ENCODE results near the gene SLFN12.

- TF ChIP-seq, protein P1, sequence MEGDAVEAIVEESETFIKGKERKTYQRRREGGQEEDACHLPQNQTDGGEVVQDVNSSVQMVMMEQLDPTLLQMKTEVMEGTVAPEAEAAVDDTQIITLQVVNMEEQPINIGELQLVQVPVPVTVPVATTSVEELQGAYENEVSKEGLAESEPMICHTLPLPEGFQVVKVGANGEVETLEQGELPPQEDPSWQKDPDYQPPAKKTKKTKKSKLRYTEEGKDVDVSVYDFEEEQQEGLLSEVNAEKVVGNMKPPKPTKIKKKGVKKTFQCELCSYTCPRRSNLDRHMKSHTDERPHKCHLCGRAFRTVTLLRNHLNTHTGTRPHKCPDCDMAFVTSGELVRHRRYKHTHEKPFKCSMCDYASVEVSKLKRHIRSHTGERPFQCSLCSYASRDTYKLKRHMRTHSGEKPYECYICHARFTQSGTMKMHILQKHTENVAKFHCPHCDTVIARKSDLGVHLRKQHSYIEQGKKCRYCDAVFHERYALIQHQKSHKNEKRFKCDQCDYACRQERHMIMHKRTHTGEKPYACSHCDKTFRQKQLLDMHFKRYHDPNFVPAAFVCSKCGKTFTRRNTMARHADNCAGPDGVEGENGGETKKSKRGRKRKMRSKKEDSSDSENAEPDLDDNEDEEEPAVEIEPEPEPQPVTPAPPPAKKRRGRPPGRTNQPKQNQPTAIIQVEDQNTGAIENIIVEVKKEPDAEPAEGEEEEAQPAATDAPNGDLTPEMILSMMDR (IDR thresholded peaks at IDR 0.05) = no peak
- TF ChIP-seq ESRRA (CRISPR knock-in tag; IDR thresholded peaks at IDR 0.05; ENCODE audit: borderline replicate concordance) (no peak), KAT7 (CRISPR knock-in tag; IDR thresholded peaks at IDR 0.05; ENCODE audit: borderline replicate concordance) (no peak), USF2 (CRISPR knock-in tag; IDR thresholded peaks at IDR 0.05) (no peak), SMAD4 (CRISPR knock-in tag; IDR thresholded peaks at IDR 0.05) (no peak), E2F4 (CRISPR knock-in tag; IDR thresholded peaks at IDR 0.05; ENCODE audit: borderline replicate concordance, low read depth) (no peak), ATF3 (CRISPR knock-in tag; conservative IDR thresholded peaks at IDR 0.05) (no peak)
Measured at GRCh38 chr17:35406568-35406967, 25.7 kb downstream of the SLFN12 start.
